Frontal cortex (tissue), 4 donors: ENCODE measurements around the gene APOBEC4. TPM values are rescaled to one million over a fixed set of nuclear protein-coding genes. Genes with fewer than 3 reads are reported as not detected.
A peak's percentile ranks its signal among the peaks of the same experiment; 100 is the strongest.

Experiments used
- DNase-seq, 2 donors: peaks; one replicate each; pipeline ENCODE4 v3.0.0; 2012; ENCODE audit warnings: low spot score in 2 of 2
- FAIRE-seq: peaks from 2 replicates; lab custom pipeline; 2012; peaks lifted over from hg19 to GRCh38; lab: Jason Lieb, UNC
- total RNA-seq: library from RNA; depleted of rRNA; stranded (reverse); fragments of >200 nt; gene quantifications from one replicate; pipeline ENCODE4 v1.2.3, GENCODE V29; 2014
- donor health status: control.
- donor health status: control.
- donor health status: control.

APOBEC4 gene
- total RNA-seq, 1 donor from 2014 or later, result not detected

GRCh38 chr1:183675883-183676585 lies 22.9 kb upstream of the APOBEC4 start:
- FAIRE-seq, result no peak

GRCh38 chr1:183675381-183675780 lies 22.3 kb upstream of the APOBEC4 start:
- DNase-seq (no peak), FAIRE-seq (no peak)

More at GRCh38 chr1:183675883-183676585, 22.9 kb upstream of the APOBEC4 start:
- DNase-seq, result no peak

- DNase-seq, result no peak
- no peak for FAIRE-seq
Observed at GRCh38 chr1:183674886-183675285, 21.8 kb upstream of the APOBEC4 start.

DNA sequence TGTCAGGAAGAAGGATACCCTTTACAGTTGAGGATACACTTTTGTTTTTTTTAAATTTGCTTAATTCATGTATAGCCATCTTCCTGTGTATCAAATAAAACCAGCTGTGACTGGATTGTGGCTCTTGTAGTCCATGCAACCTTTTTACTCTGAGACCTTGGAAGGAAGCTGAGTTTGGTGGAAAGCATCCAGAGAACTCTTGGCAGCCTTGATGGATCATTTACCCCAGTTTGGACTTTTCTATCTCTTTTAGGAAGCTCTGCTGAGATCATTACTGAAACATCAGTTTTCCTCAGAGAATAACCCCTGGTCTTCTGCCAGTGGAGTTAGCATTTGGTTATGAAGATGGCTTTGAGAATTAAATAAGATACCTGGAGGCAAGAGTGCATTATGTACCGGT lies 21.2 kb upstream of the APOBEC4 start:
- no peak for DNase-seq
- FAIRE-seq, result no peak

- DNase-seq, result no peak
- FAIRE-seq, result no peak
Observed at GRCh38 chr1:183673605-183674323, 20.6 kb upstream of the APOBEC4 start.

DNA sequence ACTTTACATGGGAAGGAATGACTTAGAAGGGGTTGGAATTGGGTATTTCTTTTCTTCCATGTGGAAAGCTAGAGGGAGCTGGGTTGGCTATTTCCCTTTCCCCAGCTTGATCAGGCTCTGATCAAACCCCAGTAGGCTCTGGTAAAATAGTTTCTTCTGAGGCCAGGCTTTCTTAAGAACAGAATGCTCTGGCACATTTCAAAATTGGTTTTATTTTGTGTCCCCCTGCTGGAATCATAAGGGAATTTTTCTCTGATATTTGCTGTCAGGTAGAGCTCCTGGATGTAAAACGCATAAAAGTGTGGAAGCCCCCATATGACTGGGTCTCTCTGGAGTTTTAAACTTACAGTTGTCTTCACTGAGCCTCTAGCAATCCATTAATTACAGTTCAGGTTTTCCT lies 17.1 kb upstream of the APOBEC4 start:
- DNase-seq (no peak), FAIRE-seq (no peak)

DNA sequence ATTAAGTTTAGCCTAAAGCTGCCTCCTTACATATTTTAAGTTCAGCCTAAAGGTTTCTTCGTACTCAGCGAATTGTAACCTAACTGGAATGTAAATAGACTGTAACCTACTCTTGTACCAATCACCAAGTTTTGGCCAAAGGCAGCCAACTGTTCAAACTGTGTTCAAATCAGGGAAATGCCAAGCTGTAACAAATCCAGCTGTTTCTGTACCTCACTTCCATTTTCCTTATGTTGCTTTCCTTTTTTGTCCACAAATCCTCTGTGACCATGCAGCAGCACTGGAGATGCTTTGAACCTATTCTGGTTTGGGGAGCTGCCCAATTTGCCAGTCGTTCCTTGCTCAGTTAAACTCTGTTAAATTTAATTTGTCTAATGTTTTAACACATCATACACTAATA lies 3.2 kb upstream of the APOBEC4 start:
- DNase-seq, result no peak
- no peak for FAIRE-seq

DNA sequence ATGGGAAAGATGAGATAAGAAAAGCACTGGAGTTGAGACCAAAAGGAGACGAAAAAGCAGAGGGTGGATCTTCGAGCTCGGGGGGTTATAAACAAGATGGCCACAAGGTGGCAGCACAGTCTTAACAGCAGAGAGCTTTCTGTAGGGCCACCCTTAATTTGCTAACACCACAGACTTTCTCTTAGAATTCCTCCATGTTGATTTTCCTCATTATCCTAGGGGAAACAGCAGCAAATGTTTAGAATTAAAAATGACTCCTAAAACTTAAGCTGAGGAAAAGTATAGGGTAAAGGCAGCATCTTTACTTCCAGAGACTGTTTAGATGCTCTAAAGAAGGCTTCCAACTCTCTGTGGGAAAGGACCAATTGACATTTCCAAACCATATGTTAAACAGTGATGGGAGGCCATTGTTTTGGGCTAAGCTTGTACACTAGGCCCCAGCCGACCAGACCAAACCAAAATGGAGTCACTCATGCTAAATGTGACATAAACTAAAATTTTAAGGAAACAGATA lies 2.5 kb upstream of the APOBEC4 start:
- FAIRE-seq (peak; percentile 10), DNase-seq (peak; percentile 53 to 71)

- DNase-seq, result no peak
- FAIRE-seq, result no peak
Observed at GRCh38 chr1:183654706-183655105, 1.6 kb upstream of the APOBEC4 start.

GRCh38 chr1:183653876-183654451 lies 848 bp upstream of the APOBEC4 start:
- DNase-seq, result no peak
- FAIRE-seq, result no peak

DNA sequence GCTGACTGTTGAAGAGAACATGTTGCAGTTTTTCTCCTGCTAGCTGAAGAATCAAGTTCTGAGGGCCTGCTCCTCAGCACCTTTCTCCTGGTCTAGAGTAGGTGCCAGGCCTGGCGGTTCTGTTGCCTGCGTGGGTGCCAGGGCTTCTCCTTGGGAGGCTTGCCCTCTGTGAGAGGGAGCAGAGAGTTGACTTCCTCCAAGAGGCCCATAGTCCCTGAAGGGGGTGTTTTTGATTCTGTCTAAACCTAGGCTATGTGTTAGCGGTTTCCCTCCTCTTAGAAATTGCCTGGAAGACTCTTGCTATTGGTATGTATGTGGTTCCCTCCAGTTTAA lies 312 bp upstream of the APOBEC4 start:
- FAIRE-seq (no peak), DNase-seq (no peak)

DNA sequence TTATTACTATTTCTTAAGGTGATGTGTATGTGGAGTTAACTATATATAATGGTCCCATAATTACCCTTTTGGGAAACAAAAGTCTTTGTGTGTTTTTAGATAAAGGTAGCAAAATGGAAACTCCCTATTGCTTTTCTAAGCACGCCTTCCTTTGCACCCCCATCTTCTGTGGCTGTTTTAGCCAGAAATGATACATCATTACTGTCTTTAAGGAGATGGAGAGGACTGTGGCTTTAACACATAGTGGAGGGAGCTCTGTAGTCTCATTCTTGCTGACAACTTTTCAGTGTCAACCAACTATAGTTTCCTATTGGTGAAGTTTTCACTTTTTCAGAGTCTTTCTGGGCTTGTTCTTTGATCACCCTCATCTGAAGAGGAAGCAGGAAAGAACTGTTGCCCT lies 1.0 kb downstream of the APOBEC4 start:
- FAIRE-seq, result no peak
- no peak for DNase-seq

DNA sequence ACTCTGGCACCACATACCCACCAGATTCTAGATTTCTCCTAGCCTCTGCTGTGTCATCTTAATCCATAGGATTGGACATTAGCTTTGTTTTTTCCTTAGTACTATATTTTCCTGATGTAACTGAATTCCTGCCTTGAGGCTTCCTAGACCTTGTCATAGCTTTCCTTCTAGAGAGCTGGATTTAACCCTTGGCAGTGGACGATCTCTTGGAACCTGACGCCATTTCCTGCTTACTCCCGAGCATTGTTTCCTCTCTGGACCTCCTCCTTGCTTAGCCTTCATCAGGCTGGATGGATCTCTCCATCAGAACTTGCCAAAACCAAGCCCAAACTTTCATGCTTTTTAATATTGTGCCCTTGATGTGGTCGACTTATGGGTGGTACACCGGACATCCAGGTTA lies 1.5 kb downstream of the APOBEC4 start:
- DNase-seq, result no peak
- FAIRE-seq, result no peak

DNA sequence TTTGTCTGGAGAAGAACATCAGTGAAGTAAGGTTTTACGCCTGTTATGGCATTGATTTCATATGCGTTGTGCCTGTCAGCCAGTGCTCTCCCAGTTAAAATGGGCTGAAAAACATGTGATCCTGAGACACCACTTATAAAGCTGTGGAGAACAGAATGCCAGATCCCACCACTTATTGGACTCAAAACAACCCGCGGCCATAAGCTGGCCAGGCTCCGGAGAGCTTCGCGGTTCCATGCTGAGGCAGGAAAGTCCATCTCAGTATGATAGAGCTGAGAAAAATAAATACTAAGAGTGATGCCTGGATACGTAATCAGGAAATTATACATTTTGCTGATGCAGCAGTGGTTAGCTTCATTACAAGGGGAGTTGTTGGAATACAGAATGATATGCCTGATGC lies 5.1 kb downstream of the APOBEC4 start:
- no peak for FAIRE-seq
- no peak for DNase-seq

- FAIRE-seq (no peak), DNase-seq (no peak)
Observed at GRCh38 chr1:183646776-183647175, 6.3 kb downstream of the APOBEC4 start.

- FAIRE-seq, result no peak
Observed at GRCh38 chr1:183645531-183645930, 7.6 kb downstream of the APOBEC4 start.

DNA sequence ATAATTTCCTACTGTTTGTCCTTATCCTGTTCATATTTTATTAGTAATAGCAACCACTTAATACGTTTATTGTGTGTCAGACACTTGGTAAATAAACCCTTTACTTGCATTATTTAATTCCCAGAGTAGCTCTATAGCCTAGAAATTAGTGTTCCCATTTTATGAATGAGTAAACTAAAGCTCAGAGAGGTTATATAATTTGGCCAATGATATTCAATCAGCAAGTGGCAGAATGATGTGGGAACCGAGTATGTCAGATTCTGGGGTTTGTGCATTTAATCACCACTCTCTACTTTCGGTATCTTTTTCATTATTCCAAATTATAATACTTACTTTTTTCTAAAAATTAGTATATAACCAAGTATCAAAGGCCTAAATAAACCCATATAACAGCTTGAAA lies 10.9 kb downstream of the APOBEC4 start:
- FAIRE-seq (no peak), DNase-seq (no peak)

More at GRCh38 chr1:183645531-183645930, 7.6 kb downstream of the APOBEC4 start:
- DNase-seq, result no peak

GRCh38 chr1:183640193-183640592 lies 12.9 kb downstream of the APOBEC4 start:
- FAIRE-seq (no peak), DNase-seq (no peak)

- no peak for DNase-seq
- FAIRE-seq, result no peak
Observed at GRCh38 chr1:183638649-183639387, 14.3 kb downstream of the APOBEC4 start.

- DNase-seq (no peak), FAIRE-seq (no peak)
Observed at GRCh38 chr1:183636783-183637182, 16.3 kb downstream of the APOBEC4 start.

DNA sequence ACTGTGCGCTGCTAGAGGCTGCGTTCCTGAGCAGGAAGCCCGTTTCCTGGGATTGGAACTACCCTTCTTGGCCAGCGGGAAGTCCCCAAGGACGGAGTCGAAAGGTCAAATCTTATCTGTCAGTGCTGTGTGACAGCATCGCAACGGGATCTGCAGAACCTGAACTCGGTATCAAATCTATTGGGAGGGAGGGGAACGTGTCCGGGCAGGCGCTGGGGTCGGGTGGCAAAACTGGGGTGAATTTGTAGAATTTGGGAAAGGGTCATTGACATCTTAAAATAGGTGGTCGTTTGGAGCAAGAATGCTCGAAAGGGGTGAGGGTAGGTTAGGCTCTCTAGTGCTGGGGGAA lies 16.8 kb downstream of the APOBEC4 start:
- FAIRE-seq, result no peak
- no peak for DNase-seq
